NCI-H510A treated with DMSO at 0.1 percent for 48 hours (cell line): ENCODE data around the gene GATA5.
"Not testable (repeated sequence)": the region's sequence is repeated elsewhere in the genome, so short reads cannot be mapped to it uniquely, and the experiment has no call there.

Source experiments
- DNase-seq: peaks from one replicate; lab custom pipeline; 2025; lab: John Stamatoyannopoulos, UW

The GATA5 gene

GRCh38 chr20:62505337-62506045 lies 29.7 kb upstream of the GATA5 start:
- DNase-seq: no peak

GRCh38 chr20:62504323-62504722 lies 28.5 kb upstream of the GATA5 start:
- no peak for DNase-seq

- DNase-seq: no peak
Observed at GRCh38 chr20:62503401-62504178, 27.8 kb upstream of the GATA5 start.

GRCh38 chr20:62502496-62503095 lies 26.8 kb upstream of the GATA5 start:
- DNase-seq: no peak

- no peak for DNase-seq
Observed at GRCh38 chr20:62501801-62502495, 26.2 kb upstream of the GATA5 start.

GRCh38 chr20:62500237-62500864 lies 24.6 kb upstream of the GATA5 start:
- DNase-seq: no peak

GRCh38 chr20:62499758-62500236 lies 24.0 kb upstream of the GATA5 start:
- DNase-seq: no peak

- no peak for DNase-seq
Observed at GRCh38 chr20:62498874-62499273, 23.1 kb upstream of the GATA5 start.

- no peak for DNase-seq
Observed at GRCh38 chr20:62496568-62497218, 20.9 kb upstream of the GATA5 start.

- DNase-seq: no peak
Observed at GRCh38 chr20:62495749-62496567, 20.2 kb upstream of the GATA5 start.

GRCh38 chr20:62494980-62495748 lies 19.4 kb upstream of the GATA5 start:
- DNase-seq: no peak

- DNase-seq: no peak
Observed at GRCh38 chr20:62494537-62494936, 18.7 kb upstream of the GATA5 start.

GRCh38 chr20:62493886-62494285 lies 18.1 kb upstream of the GATA5 start:
- no peak for DNase-seq

GRCh38 chr20:62493253-62493885 lies 17.6 kb upstream of the GATA5 start:
- no peak for DNase-seq

- DNase-seq: no peak
Observed at GRCh38 chr20:62492711-62493110, 16.9 kb upstream of the GATA5 start.

GRCh38 chr20:62490783-62491182 lies 15.0 kb upstream of the GATA5 start:
- DNase-seq: not testable (repeated sequence)

GRCh38 chr20:62489932-62490263 lies 14.1 kb upstream of the GATA5 start:
- no peak for DNase-seq

- no peak for DNase-seq
Observed at GRCh38 chr20:62489186-62489931, 13.6 kb upstream of the GATA5 start.

- no peak for DNase-seq
Observed at GRCh38 chr20:62488470-62488869, 12.7 kb upstream of the GATA5 start.
